WTC11 (cell line): ENCODE measurements around the gene GNA12. TPM values are rescaled to one million over a fixed set of nuclear protein-coding genes. Genes with fewer than 3 reads are reported as not detected.

ENCODE experiments used
- ATAC-seq: fragments of 200-7000 bp; cut with Tn5 transposase; 2 replicates; pipeline ENCODE4 v1.10.0; 2021; ENCODE audit warnings: mild to moderate bottlenecking, moderate library complexity
- CTCF ChIA-PET: fragments of 300-600 bp; sonication (Branson Sonifier 250); formaldehyde crosslinking; loops from one replicate; lab custom pipeline; 2021; ENCODE audit warnings: antibody characterized with exemption; lab: Charles Lee
- POLR2A ChIA-PET: fragments of 350-600 bp; sonication (Branson Sonifier 250); formaldehyde crosslinking; loops from one replicate; lab custom pipeline; 2021; ENCODE audit warnings: antibody characterized with exemption; lab: Charles Lee
- DNase-seq: peaks from one replicate; pipeline ENCODE4 v3.0.0; 2021; ENCODE audit warnings: low spot score
- H3K27ac Mint-ChIP-seq: 2 replicates; pipeline ENCODE4 v1.8.0; 2021; ENCODE audit warnings: mixed read lengths
- H3K27me3 Mint-ChIP-seq: 2 replicates; pipeline ENCODE4 v1.8.0; 2021; ENCODE audit warnings: low read depth, mild to moderate bottlenecking, moderate library complexity, mixed read lengths
- H3K36me3 Mint-ChIP-seq: 2 replicates; pipeline ENCODE4 v1.8.0; 2021; ENCODE audit warnings: mixed read lengths
- H3K4me1 Mint-ChIP-seq: 2 replicates; pipeline ENCODE4 v1.8.0; 2022; ENCODE audit warnings: mixed read lengths
- H3K4me3 Mint-ChIP-seq: 2 replicates; pipeline ENCODE4 v1.8.0; 2021; ENCODE audit warnings: mild to moderate bottlenecking, moderate library complexity, mixed read lengths
- H3K9me3 Mint-ChIP-seq: 2 replicates; pipeline ENCODE4 v1.8.0; 2021; ENCODE audit warnings: mixed read lengths
- AR ChIP-seq: fragments of 250-450 bp; sonication (Bioruptor Pico); IDR thresholded peaks from 2 replicates; pipeline ENCODE4 v1.9.0; 2021; ENCODE audit warnings: mild to moderate bottlenecking
- ATF1 ChIP-seq: sonication (generic); formaldehyde crosslinking; IDR thresholded peaks from 2 replicates; pipeline ENCODE4 v1.8.1; 2023; ENCODE audit warnings: mild to moderate bottlenecking, moderate library complexity, missing genetic modification reagents
- ATF6 ChIP-seq: sonication (generic); formaldehyde crosslinking; IDR thresholded peaks from 2 replicates; pipeline ENCODE4 v1.8.1; 2023; ENCODE audit warnings: mild to moderate bottlenecking, missing genetic modification reagents
- CDX4 ChIP-seq: fragments of 250-450 bp; sonication (Bioruptor Pico); IDR thresholded peaks from 2 replicates; pipeline ENCODE4 v1.9.0; 2021; ENCODE audit warnings: moderate library complexity, mild to moderate bottlenecking, inconsistent platforms, borderline replicate concordance
- CREM ChIP-seq: sonication (generic); formaldehyde crosslinking; IDR thresholded peaks from 2 replicates; pipeline ENCODE4 v1.8.1; 2022; ENCODE audit warnings: mild to moderate bottlenecking, missing genetic modification reagents, moderate library complexity
- FOXP1 ChIP-seq: sonication (generic); formaldehyde crosslinking; IDR thresholded peaks from 2 replicates; pipeline ENCODE4 v1.8.0; 2022; ENCODE audit warnings: missing genetic modification reagents, mild to moderate bottlenecking, moderate library complexity, borderline replicate concordance
- GABPB1 ChIP-seq: sonication (generic); formaldehyde crosslinking; IDR thresholded peaks from 2 replicates; pipeline ENCODE4 v1.8.1; 2023; ENCODE audit warnings: mild to moderate bottlenecking, missing genetic modification reagents
- HMGA2 ChIP-seq: fragments of 250-450 bp; sonication (Bioruptor Pico); IDR thresholded peaks from 2 replicates; pipeline ENCODE4 v1.4.0; 2021; ENCODE audit warnings: mild to moderate bottlenecking, moderate library complexity
- IRF1 ChIP-seq: sonication (generic); formaldehyde crosslinking; IDR thresholded peaks from 2 replicates; pipeline ENCODE4 v1.8.0; 2023; ENCODE audit warnings: missing genetic modification reagents
- JUN ChIP-seq: sonication (generic); formaldehyde crosslinking; IDR thresholded peaks from 2 replicates; pipeline ENCODE4 v1.8.0; 2023; ENCODE audit warnings: mild to moderate bottlenecking, missing genetic modification reagents
- KAT7 ChIP-seq: sonication (generic); formaldehyde crosslinking; IDR thresholded peaks from 2 replicates; pipeline ENCODE4 v1.8.1; 2023; ENCODE audit warnings: missing genetic modification reagents, mild to moderate bottlenecking, borderline replicate concordance
- MLX ChIP-seq: sonication (generic); formaldehyde crosslinking; IDR thresholded peaks from 2 replicates; pipeline ENCODE4 v1.8.1; 2023; ENCODE audit warnings: mild to moderate bottlenecking, missing genetic modification reagents, moderate library complexity
- MXD4 ChIP-seq: fragments of 250-450 bp; sonication (Bioruptor Pico); IDR thresholded peaks from 2 replicates; pipeline ENCODE4 v1.8.0; 2021; ENCODE audit warnings: mild to moderate bottlenecking, moderate library complexity, borderline replicate concordance
- NFATC4 ChIP-seq: fragments of 250-450 bp; sonication (Bioruptor Pico); IDR thresholded peaks from 2 replicates; pipeline ENCODE4 v1.9.0; 2021; ENCODE audit warnings: mild to moderate bottlenecking
- NR1H2 ChIP-seq: sonication (generic); formaldehyde crosslinking; IDR thresholded peaks from 2 replicates; pipeline ENCODE4 v1.9.0; 2021; ENCODE audit warnings: mild to moderate bottlenecking, moderate library complexity, missing genetic modification reagents
- NR2C2 ChIP-seq: sonication (generic); formaldehyde crosslinking; IDR thresholded peaks from 2 replicates; pipeline ENCODE4 v1.8.0; 2022; ENCODE audit warnings: mild to moderate bottlenecking, missing genetic modification reagents
- NR3C1 ChIP-seq: sonication (generic); formaldehyde crosslinking; conservative IDR thresholded peaks from 2 replicates; pipeline ENCODE4 v1.8.1; 2023; ENCODE audit warnings: low read depth, mild to moderate bottlenecking, missing genetic modification reagents
- SMAD3 ChIP-seq: sonication (generic); formaldehyde crosslinking; IDR thresholded peaks from 2 replicates; pipeline ENCODE4 v1.8.0; 2022; ENCODE audit warnings: missing genetic modification reagents, mild to moderate bottlenecking, borderline replicate concordance
- SMAD4 ChIP-seq: sonication (generic); formaldehyde crosslinking; IDR thresholded peaks from 2 replicates; pipeline ENCODE4 v1.8.0; 2022; ENCODE audit warnings: mild to moderate bottlenecking, missing genetic modification reagents
- USF1 ChIP-seq: sonication (generic); formaldehyde crosslinking; IDR thresholded peaks from 2 replicates; pipeline ENCODE4 v1.8.0; 2022; ENCODE audit warnings: mild to moderate bottlenecking, missing genetic modification reagents
- ZNF416 ChIP-seq: fragments of 250-450 bp; sonication (Bioruptor Pico); IDR thresholded peaks from 2 replicates; pipeline ENCODE4 v1.9.0; 2021; ENCODE audit warnings: mild to moderate bottlenecking, inconsistent platforms
- ZNF425 ChIP-seq: fragments of 250-450 bp; sonication (Bioruptor Pico); conservative IDR thresholded peaks from 2 replicates; pipeline ENCODE4 v1.9.0; 2021; ENCODE audit warnings: mild to moderate bottlenecking
- total RNA-seq: library from RNA; stranded (reverse); gene quantifications from 3 replicates; pipeline ENCODE4 v1.2.3, GENCODE V29; 2021

GNA12 gene
- total RNA-seq, 1 experiment from 2014 or later = 99.6 TPM

- Mint-ChIP-seq H3K27ac (no peak overlapping the region), H3K36me3 (peaks cover 2% of the 10 kb centered on the region; the same call in 1 of the 2 replicates), H3K4me3 (no peak overlapping the region), H3K27me3 (no peaks in the 10 kb centered on the region), H3K9me3 (peaks cover 3% of the 10 kb centered on the region; the same call in 1 of the 2 replicates), H3K4me1 (peaks cover 3% of the 10 kb centered on the region)
- no peak for TF ChIP-seq IRF1 (CRISPR knock-in tag)
- no peak for TF ChIP-seq USF1 (CRISPR knock-in tag)
- TF ChIP-seq GABPB1 (CRISPR knock-in tag) = no peak
- no peak for TF ChIP-seq ATF1 (CRISPR knock-in tag)
- TF ChIP-seq NR1H2 (CRISPR knock-in tag) = no peak
- no peak for TF ChIP-seq NR2C2 (CRISPR knock-in tag)
- no peak for TF ChIP-seq CREM (CRISPR knock-in tag)
- TF ChIP-seq MXD4 (CRISPR knock-in tag) = no peak
- no peak for TF ChIP-seq KAT7
- TF ChIP-seq ZNF425 (CRISPR knock-in tag) = no peak
- no peak for TF ChIP-seq NR3C1 (CRISPR knock-in tag)
- TF ChIP-seq SMAD3 = no peak
- no peak for TF ChIP-seq MLX (CRISPR knock-in tag)
- TF ChIP-seq NFATC4 (CRISPR knock-in tag) = no peak
- ChIA-PET POLR2A (no interaction called here), CTCF (no interaction called here)
- DNase-seq (no peak), ATAC-seq (no peak)
Observed at GRCh38 chr7:2892549-2892948, 48.4 kb upstream of the GNA12 start.

- POLR2A ChIA-PET = no interaction called here
- TF ChIP-seq ZNF416 (CRISPR knock-in tag) = no peak
- no peak for TF ChIP-seq JUN (CRISPR knock-in tag)
- TF ChIP-seq HMGA2 (CRISPR knock-in tag) = no peak
- no peak for TF ChIP-seq SMAD4
- TF ChIP-seq FOXP1 (CRISPR knock-in tag) = no peak
- TF ChIP-seq AR = no peak
- TF ChIP-seq CDX4 (CRISPR knock-in tag) = no peak
- TF ChIP-seq ZNF425 (CRISPR knock-in tag) = no peak
- no peak for TF ChIP-seq ATF6 (CRISPR knock-in tag)
Observed at GRCh38 chr7:2887816-2888215, 43.7 kb upstream of the GNA12 start.

More at GRCh38 chr7:2887816-2888215, 43.7 kb upstream of the GNA12 start:
- H3K36me3 Mint-ChIP-seq = no peaks in the 10 kb centered on the region
- DNase-seq = no peak
- H3K27me3 Mint-ChIP-seq = no peaks in the 10 kb centered on the region
- ATAC-seq = no peak
- no peaks in the 10 kb centered on the region for H3K9me3 Mint-ChIP-seq
- H3K27ac Mint-ChIP-seq = no peak overlapping the region
- CTCF ChIA-PET = interaction anchor here (0.5 to 2.4 kb wide), 14 partner anchors 23 to 518 kb away, joined by 3 to 10 read pairs (median 4); no protein-coding TSS in a partner anchor
- peaks cover 9% of the 10 kb centered on the region for H3K4me1 Mint-ChIP-seq
- H3K4me3 Mint-ChIP-seq = no peak overlapping the region
